ENCODE data around the gene RFT1. TPM values are rescaled to one million over a fixed set of nuclear protein-coding genes. Genes with fewer than 3 reads are reported as not detected.

The RFT1 gene
- total and polyA plus RNA-seq, 2 of the 13 experiments (the other 11 are each of a cell fraction or from before 2014, with no cell fraction given): 23.2 to 37.0 TPM

GRCh38 chr3:53109891-53110771 lies 20.1 kb downstream of the RFT1 start (continued):
- no peak for TF ChIP-seq KIAA2018 (CRISPR knock-in tag; IDR thresholded peaks at IDR 0.05; ENCODE audit: borderline replicate concordance)
- 0 out of 2 replicates have a peak, but pooled peaks have one; percentile 23 for TF ChIP-seq ZNF331 (CRISPR knock-in tag; IDR thresholded peaks at IDR 0.05)
- no peak for TF ChIP-seq ZSCAN25 (CRISPR knock-in tag; IDR thresholded peaks at IDR 0.05)
- 0 out of 2 replicates have a peak, but pooled peaks have one; percentile 17 for TF ChIP-seq HNF4A (CRISPR knock-in tag; IDR thresholded peaks at IDR 0.05)
- TF ChIP-seq ELF3 (CRISPR knock-in tag; IDR thresholded peaks at IDR 0.05): no peak
- no peak for TF ChIP-seq ZNF777 (CRISPR knock-in tag; IDR thresholded peaks at IDR 0.05)
- no peak for TF ChIP-seq ERF (CRISPR knock-in tag; IDR thresholded peaks at IDR 0.05)
- TF ChIP-seq PHF20 (CRISPR knock-in tag; IDR thresholded peaks at IDR 0.05): no peak
- TF ChIP-seq CAMTA2 (CRISPR knock-in tag; IDR thresholded peaks at IDR 0.05; ENCODE audit: borderline replicate concordance): no peak
- no peak for TF ChIP-seq HINFP (CRISPR knock-in tag; IDR thresholded peaks at IDR 0.05; ENCODE audit: low read depth)
- TF ChIP-seq, protein P1, sequence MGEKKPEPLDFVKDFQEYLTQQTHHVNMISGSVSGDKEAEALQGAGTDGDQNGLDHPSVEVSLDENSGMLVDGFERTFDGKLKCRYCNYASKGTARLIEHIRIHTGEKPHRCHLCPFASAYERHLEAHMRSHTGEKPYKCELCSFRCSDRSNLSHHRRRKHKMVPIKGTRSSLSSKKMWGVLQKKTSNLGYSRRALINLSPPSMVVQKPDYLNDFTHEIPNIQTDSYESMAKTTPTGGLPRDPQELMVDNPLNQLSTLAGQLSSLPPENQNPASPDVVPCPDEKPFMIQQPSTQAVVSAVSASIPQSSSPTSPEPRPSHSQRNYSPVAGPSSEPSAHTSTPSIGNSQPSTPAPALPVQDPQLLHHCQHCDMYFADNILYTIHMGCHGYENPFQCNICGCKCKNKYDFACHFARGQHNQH (CRISPR knock-in tag; IDR thresholded peaks at IDR 0.05): peak; percentile 61; the same call in 1 of the 2 replicates
- peak; percentile 77 for TF ChIP-seq STAG1 (CRISPR knock-in tag; IDR thresholded peaks at IDR 0.05)
- TF ChIP-seq KAT2B (IDR thresholded peaks at IDR 0.05; ENCODE audit: borderline replicate concordance, low read depth, low read length): no peak
- no peak for TF ChIP-seq DMAP1 (CRISPR knock-in tag; IDR thresholded peaks at IDR 0.05)
- no peak for TF ChIP-seq MLX (CRISPR knock-in tag; IDR thresholded peaks at IDR 0.05)
- no peak for TF ChIP-seq EZH2 (conservative IDR thresholded peaks at IDR 0.05; ENCODE audit: low read depth, low read length)
- TF ChIP-seq ZNF570 (CRISPR knock-in tag; IDR thresholded peaks at IDR 0.05; ENCODE audit: borderline replicate concordance): no peak
- TF ChIP-seq ISX (CRISPR knock-in tag; conservative IDR thresholded peaks at IDR 0.05): no peak
- TF ChIP-seq GATAD2A (CRISPR knock-in tag; IDR thresholded peaks at IDR 0.05): 0 out of 2 replicates have a peak, but pooled peaks have one; percentile 16
- TF ChIP-seq ZC3H13 (CRISPR knock-in tag; IDR thresholded peaks at IDR 0.05): no peak
